Choroid plexus epithelial cell (primary cell): ENCODE results near the gene ZNF189.

Experiments
- DNase-seq: peaks from one replicate; pipeline ENCODE4 v3.0.0-alpha.2; 2010; ENCODE audit warnings: low read depth
- H3K4me3 ChIP-seq: 2 replicates; pipeline ENCODE4 v1.5.1; 2011; ENCODE audit warnings: low read depth, mild to moderate bottlenecking, control low read depth, low read length, moderate library complexity
- CTCF ChIP-seq: conservative IDR thresholded peaks from 2 replicates; pipeline ENCODE4 v1.5.1; 2011; ENCODE audit warnings: low read depth, mild to moderate bottlenecking, control low read depth, inconsistent platforms, low read length, moderate library complexity

Gene ZNF189

GRCh38 chr9:101356619-101357018 lies 42.0 kb upstream of the ZNF189 start:
- no peak for TF ChIP-seq CTCF
- no peak for DNase-seq
- H3K4me3 ChIP-seq, result no peak overlapping the region

DNA sequence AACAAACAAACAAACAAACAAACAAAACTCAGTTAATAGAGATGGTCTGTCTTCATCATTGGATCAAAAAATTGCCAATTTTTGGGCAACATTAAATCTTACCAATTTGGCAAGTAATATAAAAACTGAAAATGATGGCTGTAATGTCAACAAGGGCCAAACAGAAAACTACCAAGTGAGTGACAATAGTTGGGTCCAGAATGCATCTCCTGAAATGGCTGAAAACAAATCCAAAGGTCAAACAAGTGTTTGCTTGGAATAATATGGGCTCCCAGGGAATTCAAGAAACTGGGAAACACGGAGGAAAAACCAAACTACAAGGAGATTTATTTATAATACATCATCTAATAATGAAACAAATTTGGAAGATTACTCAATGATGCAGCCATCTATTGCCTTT lies 39.0 kb upstream of the ZNF189 start:
- H3K4me3 ChIP-seq, result no peak overlapping the region
- no peak for DNase-seq
- TF ChIP-seq CTCF, result no peak

- H3K4me3 ChIP-seq, result no peak overlapping the region
Observed at GRCh38 chr9:101360647-101361046, 38.0 kb upstream of the ZNF189 start.

DNA sequence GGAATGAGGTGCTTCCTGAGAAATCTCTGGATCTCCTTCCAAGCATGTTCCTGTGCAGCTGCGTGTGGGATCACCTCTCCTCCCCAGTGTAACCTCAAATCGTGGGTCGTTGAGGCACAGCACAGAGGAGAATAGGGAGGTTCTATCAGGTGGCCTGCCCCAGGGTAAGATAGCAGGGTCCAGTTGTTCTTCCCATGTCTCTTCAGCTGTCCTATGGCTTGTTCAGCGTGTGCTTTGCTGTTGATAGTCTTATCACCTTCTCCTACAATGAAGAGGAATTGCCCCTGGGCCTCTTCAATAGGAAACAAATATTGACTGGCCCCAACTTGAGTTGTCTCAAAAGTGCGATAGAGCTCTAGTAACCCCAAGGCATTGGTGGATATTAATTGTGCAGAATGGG lies 36.2 kb upstream of the ZNF189 start:
- H3K4me3 ChIP-seq, result no peak overlapping the region
- TF ChIP-seq CTCF, result no peak
- DNase-seq, result no peak

More at GRCh38 chr9:101360647-101361046, 38.0 kb upstream of the ZNF189 start:
- no peak for TF ChIP-seq CTCF
- no peak for DNase-seq

DNA sequence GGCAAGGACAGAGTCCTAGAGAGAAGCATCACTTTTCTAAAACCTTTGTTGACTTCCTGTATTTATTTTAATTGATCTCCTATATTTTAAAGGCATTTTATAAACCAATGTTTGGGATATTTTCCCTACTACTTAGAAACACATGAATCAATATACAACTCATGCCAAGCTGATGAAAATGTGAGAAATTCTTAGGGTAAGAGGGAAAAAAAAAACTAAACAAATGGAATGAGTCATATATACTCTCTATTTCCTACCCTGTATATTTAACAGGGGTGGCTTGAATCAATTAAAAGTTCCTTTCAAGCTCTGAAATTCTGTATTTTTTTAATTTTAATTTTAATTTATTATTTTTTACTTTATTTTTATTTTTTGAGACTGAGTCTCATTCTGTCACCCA lies 33.5 kb upstream of the ZNF189 start:
- DNase-seq, result peak; percentile 14
- TF ChIP-seq CTCF, result no peak
- no peak overlapping the region for H3K4me3 ChIP-seq

DNA sequence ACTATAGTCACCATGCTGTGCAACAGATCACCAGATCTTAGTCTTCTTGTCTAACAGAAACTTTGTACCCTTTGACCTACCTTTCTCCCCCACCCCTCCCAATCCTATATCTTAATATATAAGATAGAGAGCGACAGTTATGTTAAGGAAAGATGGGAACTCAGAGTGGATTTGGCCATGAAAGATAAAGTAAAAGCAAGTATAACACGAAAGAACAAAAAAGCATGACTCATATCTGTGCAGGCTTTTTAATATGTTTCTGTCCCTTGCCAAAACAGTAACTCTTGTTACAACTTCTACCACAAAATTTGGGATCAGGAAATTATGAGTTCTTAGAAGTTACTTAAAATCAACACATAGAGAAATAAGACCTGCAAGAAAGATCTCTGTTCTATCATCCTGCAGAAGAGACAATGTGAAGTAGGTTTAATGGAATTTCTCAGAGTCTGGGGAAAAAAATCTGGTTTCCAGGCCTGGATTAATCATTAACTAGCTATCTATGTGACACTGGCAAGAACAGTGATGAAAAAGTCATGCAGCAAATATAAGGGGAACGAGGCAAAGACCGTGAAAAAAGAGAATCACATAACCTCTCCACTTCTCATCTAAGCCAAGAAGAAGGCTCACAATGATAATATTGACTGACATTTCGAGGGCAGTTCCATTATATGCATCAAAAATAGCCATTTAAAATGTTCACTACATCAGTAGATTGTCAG lies 32.5 kb upstream of the ZNF189 start:
- no peak for DNase-seq
- no peak overlapping the region for H3K4me3 ChIP-seq
- no peak for TF ChIP-seq CTCF

GRCh38 chr9:101367323-101367722 lies 31.3 kb upstream of the ZNF189 start:
- no peak overlapping the region for H3K4me3 ChIP-seq
- no peak for TF ChIP-seq CTCF
- DNase-seq, result no peak
